ENCODE measurements around the gene APBB2.

APBB2 gene

GRCh38 chr4:40937140-40937725, 277.1 kb downstream of the APBB2 start:
- no peaks in the 10 kb centered on the region for H3K36me3 ChIP-seq (ENCODE audit: insufficient read depth)
- no peak for TF ChIP-seq CTCF (conservative IDR thresholded peaks at IDR 0.05; ENCODE audit: low read depth, low read length)
- no peaks in the 10 kb centered on the region for H3K79me2 ChIP-seq (ENCODE audit: insufficient read depth, low read depth)
- no peak overlapping the region for H3K27ac ChIP-seq
- H4K20me1 ChIP-seq (ENCODE audit: insufficient read depth), result no peaks in the 10 kb centered on the region
- no peaks in the 10 kb centered on the region for H3K4me1 ChIP-seq (ENCODE audit: low read depth, poor library complexity, severe bottlenecking)
- no peak overlapping the region for H2AFZ ChIP-seq (ENCODE audit: low read depth)
- H3K4me3 ChIP-seq (IDR thresholded peaks at IDR 0.05; ENCODE audit: insufficient read depth, low read depth, low read length), result no peak overlapping the region
- H3K9ac ChIP-seq, result no peak overlapping the region
- H3K4me2 ChIP-seq, result no peak overlapping the region
- no peaks in the 10 kb centered on the region for H3K27me3 ChIP-seq (ENCODE audit: insufficient read depth, low read depth)

- Histone ChIP-seq H2AFZ (ENCODE audit: low read depth) (no peak overlapping the region), H3K27ac (no peak overlapping the region), H4K20me1 (ENCODE audit: insufficient read depth) (no peaks in the 10 kb centered on the region), H3K36me3 (ENCODE audit: insufficient read depth) (no peaks in the 10 kb centered on the region), H3K79me2 (ENCODE audit: insufficient read depth, low read depth) (no peaks in the 10 kb centered on the region), H3K4me3 (IDR thresholded peaks at IDR 0.05; ENCODE audit: insufficient read depth, low read depth, low read length) (no peak overlapping the region), H3K4me1 (ENCODE audit: low read depth, poor library complexity, severe bottlenecking) (no peaks in the 10 kb centered on the region), H3K4me2 (no peak overlapping the region), H3K27me3 (ENCODE audit: insufficient read depth, low read depth) (no peaks in the 10 kb centered on the region), H3K9ac (no peak overlapping the region)
- TF ChIP-seq CTCF (conservative IDR thresholded peaks at IDR 0.05; ENCODE audit: low read depth, low read length), result no peak
Measured at GRCh38 chr4:40934676-40935075, 279.7 kb downstream of the APBB2 start.

GRCh38 chr4:40933272-40934053, 280.9 kb downstream of the APBB2 start:
- Histone ChIP-seq H3K4me3 (IDR thresholded peaks at IDR 0.05; ENCODE audit: insufficient read depth, low read depth, low read length) (no peak overlapping the region), H3K27me3 (ENCODE audit: insufficient read depth, low read depth) (no peaks in the 10 kb centered on the region), H3K79me2 (ENCODE audit: insufficient read depth, low read depth) (no peaks in the 10 kb centered on the region), H3K4me2 (no peak overlapping the region), H4K20me1 (ENCODE audit: insufficient read depth) (no peaks in the 10 kb centered on the region), H3K27ac (no peak overlapping the region), H3K9ac (no peak overlapping the region), H3K4me1 (ENCODE audit: low read depth, poor library complexity, severe bottlenecking) (no peaks in the 10 kb centered on the region), H3K36me3 (ENCODE audit: insufficient read depth) (no peaks in the 10 kb centered on the region), H2AFZ (ENCODE audit: low read depth) (no peak overlapping the region)
- TF ChIP-seq CTCF (conservative IDR thresholded peaks at IDR 0.05; ENCODE audit: low read depth, low read length), result no peak

- Histone ChIP-seq H3K4me2 (no peak overlapping the region), H2AFZ (ENCODE audit: low read depth) (no peak overlapping the region), H4K20me1 (ENCODE audit: insufficient read depth) (no peaks in the 10 kb centered on the region), H3K27me3 (ENCODE audit: insufficient read depth, low read depth) (no peaks in the 10 kb centered on the region), H3K79me2 (ENCODE audit: insufficient read depth, low read depth) (no peaks in the 10 kb centered on the region), H3K4me1 (ENCODE audit: low read depth, poor library complexity, severe bottlenecking) (no peaks in the 10 kb centered on the region), H3K36me3 (ENCODE audit: insufficient read depth) (no peaks in the 10 kb centered on the region), H3K27ac (no peak overlapping the region), H3K4me3 (IDR thresholded peaks at IDR 0.05; ENCODE audit: insufficient read depth, low read depth, low read length) (no peak overlapping the region), H3K9ac (no peak overlapping the region)
- TF ChIP-seq CTCF (conservative IDR thresholded peaks at IDR 0.05; ENCODE audit: low read depth, low read length), result no peak
Measured at GRCh38 chr4:40931841-40932240, 282.5 kb downstream of the APBB2 start.

Data from KMS-11 (cell line).